H7 (cell line): ENCODE data around the gene PWWP2B. TPM values are rescaled to one million over a fixed set of nuclear protein-coding genes. Genes with fewer than 3 reads are reported as not detected.
A peak's percentile ranks its signal among the peaks of the same experiment; 100 is the strongest.

ENCODE experiments used
- DNase-seq: peaks from one replicate; pipeline ENCODE4 v3.0.0; 2012
- H3K27me3 ChIP-seq: 2 replicates; pipeline ENCODE4 v1.6.0; 2011; ENCODE audit warnings: mild to moderate bottlenecking, low read length; ENCODE audit not compliant: control insufficient read depth, insufficient read depth
- H3K36me3 ChIP-seq: replicated peaks from 2 replicates; pipeline ENCODE4 v1.5.1; 2011; ENCODE audit warnings: low read length; ENCODE audit not compliant: control insufficient read depth, insufficient read depth
- H3K4me3 ChIP-seq: 2 replicates; pipeline ENCODE4 v1.5.1; 2011; ENCODE audit warnings: low read depth, mild to moderate bottlenecking, control low read depth, low read length, moderate library complexity; ENCODE audit not compliant: insufficient read depth
- total RNA-seq: library from RNA; depleted of rRNA; stranded (reverse); fragments of >200 nt; shearing (Covaris generic); gene quantifications from 2 replicates; pipeline ENCODE4 v1.2.3, GENCODE V29; 2014

Gene PWWP2B
- total RNA-seq, 1 experiment from 2014 or later, result 15.3 TPM

DNA sequence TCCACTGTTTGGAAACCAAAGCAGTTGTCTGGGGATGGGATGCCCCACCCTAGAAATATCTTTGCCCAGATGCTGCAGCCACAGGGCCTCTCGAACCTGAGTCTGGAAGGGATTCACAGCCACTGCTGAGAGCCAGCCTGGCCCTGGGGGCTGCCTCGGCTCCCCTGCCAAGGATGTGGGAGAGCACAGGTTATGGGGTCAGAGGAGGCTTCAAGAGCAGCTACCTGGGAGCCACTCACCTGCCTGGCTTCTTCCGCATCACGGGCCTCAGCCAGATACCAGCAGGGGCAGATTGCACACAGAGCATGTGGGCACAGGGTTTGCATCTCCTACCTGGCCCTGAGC, 5.4 kb upstream of the PWWP2B start:
- peak; percentile 27 for DNase-seq
- Histone ChIP-seq H3K4me3 (no peak overlapping the region), H3K27me3 (no peaks in the 10 kb centered on the region; the same call in 1 of the 2 replicates), H3K36me3 (no peaks in the 10 kb centered on the region)

DNA sequence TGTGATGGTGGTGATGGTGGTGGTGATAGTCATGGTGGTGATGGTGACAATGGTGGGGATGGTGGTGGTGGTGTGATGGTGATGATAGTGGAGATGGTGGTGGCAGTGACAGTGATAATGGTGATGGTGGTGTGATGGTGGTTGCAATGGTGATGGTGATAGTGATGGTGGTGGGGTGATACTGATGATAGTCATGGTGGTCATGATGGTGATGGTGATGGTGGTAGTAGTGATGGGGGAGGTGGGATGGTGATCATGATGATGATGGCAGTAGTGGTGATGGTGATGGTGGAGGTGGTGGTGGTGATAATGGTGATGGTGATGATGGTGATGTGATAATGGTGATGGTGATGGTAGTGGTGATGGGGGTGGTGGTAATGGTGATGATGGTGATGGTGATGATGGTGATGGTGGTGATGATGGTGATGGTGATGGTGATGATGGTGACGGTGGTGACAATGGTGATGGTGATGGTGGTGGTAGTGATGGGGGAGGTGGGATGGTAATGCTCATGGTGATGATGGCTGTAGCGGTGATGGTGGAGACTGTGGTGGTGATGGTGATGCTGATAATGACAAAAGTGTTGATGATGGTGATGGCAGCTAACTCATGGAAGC, 4.7 kb upstream of the PWWP2B start:
- Histone ChIP-seq H3K36me3 (no peaks in the 10 kb centered on the region), H3K4me3 (no peak overlapping the region), H3K27me3 (no peaks in the 10 kb centered on the region; the same call in 1 of the 2 replicates)
- no peak for DNase-seq

DNA sequence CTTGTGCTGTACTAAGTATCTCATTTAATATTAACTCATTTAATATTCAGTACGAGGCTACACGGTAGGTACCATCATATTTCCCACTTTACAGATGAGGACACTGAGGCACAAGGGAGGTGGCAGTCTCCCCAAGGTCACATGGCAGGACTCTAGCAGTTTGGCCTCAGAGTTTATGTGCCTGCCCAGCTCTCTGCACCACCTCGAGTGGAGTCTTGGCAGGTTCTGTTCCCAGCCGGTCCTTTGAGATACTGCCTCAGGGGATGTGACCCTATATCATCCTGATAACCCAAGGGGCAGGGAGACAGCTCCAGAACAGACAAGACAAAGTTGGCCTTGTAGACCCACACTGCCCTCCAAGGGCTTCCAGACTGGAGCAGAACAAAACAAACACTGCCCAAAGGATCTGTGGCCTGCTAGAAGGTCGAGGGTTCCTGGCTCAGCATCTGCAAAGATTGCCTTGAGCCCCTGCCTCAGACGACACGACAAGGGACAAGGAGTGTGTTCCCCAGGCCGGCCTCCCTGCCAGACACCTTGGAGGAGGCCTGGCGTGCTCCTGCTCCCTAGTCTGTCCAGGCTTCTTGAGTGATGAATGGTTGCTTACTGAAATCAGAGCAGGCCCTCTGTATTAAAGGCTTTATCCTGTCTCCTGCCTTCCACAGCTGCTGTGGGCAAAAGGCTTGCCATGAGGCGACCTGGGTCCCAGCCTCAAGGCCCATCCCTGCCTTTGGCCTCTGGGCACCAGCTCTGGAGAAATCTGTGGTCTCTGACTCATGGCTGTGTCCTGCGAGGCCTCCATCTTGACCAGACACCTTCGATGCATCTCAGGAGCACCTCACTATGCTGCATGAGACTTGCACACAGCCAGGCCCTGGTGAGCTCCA, 3.9 kb upstream of the PWWP2B start:
- DNase-seq, result peak; percentile 16
- Histone ChIP-seq H3K36me3 (no peaks in the 10 kb centered on the region), H3K27me3 (peaks cover 4% of the 10 kb centered on the region), H3K4me3 (no peak overlapping the region)

DNA sequence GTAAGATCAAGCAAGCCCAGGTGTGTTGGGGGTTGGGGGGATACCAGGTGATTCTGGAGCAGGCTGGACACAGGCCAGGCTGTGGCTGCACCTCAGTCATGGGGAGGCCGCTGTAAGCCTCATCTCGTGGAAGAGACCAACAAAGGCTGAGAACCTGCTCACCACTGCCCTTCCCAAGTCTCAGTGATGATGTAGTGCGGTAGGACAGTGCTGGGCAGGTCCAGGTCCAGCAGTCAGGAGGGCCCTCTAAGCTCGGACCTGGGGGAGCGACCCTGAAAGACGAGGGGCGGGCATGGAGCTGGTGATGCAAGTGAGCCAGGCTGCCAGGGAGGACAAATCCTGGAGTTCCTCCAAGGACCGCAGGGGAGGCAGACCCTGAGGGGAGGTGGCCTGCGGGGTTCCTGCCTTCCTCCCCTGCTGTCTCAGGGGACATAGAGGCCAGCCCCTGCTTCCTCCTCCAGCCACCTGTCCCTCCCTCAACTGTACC, 3.3 kb upstream of the PWWP2B start:
- Histone ChIP-seq H3K27me3 (peaks cover 5% of the 10 kb centered on the region), H3K36me3 (no peaks in the 10 kb centered on the region), H3K4me3 (no peak overlapping the region)
- no peak for DNase-seq

DNA sequence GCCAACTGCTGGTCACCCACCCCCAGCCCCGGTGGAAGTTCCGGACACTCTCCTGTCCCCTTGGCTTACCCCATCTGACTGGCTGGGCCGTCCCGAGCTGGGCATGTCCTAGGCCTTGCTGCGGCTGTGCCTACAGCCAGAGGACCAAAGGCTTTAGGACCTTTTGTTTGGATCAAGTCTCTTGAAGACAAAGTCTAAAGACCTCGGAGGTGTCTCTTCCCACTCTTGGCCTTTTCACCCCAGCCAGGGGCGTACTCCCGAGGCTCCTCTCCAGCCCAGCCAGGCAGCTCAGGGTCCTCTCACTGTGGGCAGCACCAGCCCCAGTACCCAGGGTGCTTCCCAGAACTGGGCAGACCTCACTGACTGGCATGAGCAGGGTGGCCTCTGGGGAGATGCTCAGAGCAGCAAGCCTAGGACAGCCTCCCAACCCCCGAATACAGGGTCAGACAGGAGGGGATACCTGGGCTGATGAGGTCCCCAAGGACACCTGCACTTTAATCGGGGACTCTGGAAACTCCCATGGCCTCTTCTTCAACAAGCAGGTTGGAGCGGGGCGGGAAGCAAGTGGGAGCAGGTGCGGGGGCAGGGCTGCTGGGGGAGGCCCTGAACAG, 2.7 kb upstream of the PWWP2B start:
- Histone ChIP-seq H3K36me3 (no peaks in the 10 kb centered on the region), H3K27me3 (peaks cover 5% of the 10 kb centered on the region), H3K4me3 (no peak overlapping the region)
- DNase-seq, result no peak

DNA sequence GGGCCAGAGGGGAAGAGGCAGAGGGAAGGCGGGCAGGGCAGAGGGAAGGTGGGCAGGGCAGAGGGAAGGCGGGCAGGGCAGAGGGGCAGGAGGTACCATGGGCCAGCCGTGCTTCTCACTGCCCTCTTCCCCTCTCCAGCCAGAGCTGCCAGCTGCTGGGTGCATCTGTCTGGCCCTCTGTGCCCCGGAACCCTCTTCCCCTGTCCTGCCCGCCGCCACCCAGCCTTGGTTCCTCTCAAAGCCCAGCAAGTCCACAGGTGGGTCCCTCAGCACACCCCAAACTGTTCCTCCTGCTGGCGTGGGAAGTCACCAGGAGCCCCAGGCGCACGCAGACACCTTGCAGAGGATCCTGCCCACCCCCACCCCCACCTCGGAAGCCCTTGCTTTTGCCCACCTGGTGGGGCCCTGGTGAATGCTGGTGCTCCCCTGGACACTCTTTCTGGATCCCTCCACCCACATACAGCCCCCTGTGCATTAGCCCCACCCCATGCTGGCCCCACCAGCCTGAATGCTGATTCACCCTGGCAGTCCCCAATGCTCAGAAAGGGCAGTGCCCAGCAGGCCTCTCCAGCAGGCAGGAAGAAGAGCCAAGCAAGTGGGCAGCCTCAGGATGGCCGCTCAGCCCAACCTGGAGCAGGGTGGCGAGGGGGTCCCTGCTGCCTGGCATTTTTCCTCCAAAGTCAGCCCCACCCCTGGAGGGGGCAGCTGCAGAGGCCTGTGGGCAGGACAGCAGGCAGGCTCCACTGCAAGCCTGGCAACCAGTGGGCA, 1.9 kb upstream of the PWWP2B start:
- DNase-seq, result no peak
- H3K27me3 ChIP-seq, result peaks cover 5% of the 10 kb centered on the region
- no peak overlapping the region for H3K4me3 ChIP-seq
- no peaks in the 10 kb centered on the region for H3K36me3 ChIP-seq

DNA sequence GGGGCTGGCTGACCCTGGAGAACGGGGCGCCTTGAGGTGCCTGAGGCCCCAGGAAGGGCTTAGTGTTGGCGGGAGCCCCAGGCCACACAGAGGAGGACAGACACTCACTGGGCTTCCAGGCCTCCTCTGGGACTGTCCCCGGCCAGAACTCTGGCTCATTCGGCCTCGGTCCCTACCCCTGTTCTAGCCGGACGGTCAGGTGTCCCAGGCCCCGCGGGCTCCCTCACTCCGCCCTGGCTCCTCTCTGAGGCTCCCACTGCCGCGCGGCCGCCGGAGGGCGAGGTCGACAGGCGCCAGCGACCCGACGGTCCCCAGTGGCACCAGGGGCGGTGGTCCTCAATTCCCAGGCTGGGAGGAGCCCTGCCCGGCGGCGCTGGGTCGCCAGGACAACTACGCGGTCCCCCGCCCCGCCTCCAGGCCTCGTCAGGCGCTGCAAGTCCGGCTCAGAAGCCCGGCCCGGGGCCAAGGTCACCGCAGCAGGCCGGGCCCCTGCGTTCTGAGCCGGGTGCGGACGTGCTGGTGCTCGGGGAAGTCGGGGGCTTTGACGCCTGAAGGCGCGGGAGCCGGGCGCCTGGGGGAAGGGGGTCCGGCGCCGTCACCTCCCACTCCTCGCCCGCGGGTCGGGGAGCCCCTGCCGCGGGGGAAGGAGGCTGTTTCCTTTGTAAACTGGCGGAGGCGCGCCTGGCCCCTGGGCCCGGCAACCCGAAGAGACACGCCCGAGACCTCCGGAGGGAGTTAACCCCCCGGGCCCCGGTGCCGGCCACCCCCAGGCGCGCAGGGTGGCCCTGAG, 1.1 kb upstream of the PWWP2B start:
- peaks cover 5% of the 10 kb centered on the region for H3K27me3 ChIP-seq
- peak; percentile 92 for DNase-seq

DNA sequence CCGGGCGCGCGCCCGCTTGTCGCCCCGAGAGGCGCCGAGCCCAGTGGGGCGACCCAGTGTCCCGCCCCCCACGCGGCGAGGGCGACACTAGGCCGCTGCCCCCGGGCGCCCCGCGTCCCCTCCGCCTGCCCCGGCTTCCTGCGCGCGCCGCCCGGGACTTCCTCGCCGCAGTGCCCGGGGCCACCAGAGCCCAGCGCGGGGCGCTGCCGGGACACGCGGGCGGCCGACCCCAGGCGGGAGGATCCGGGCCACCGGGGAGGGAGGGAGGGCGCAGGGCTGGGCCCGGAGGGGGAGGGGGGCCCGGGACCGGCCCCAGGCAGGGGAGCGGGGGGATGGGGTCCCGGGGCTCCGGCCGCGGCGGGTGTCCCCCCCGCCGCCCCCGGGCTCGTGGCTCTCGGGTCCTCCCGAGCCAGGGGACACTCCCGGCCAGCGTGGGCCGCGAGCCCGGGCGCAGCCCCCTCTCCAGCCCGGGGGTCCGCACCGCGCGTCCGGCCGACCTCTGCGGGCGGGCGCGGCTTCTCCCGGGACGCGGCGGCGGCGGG, 435 bp upstream of the PWWP2B start:
- peak; percentile 95 for DNase-seq
- Histone ChIP-seq H3K36me3 (no peaks in the 10 kb centered on the region), H3K27me3 (peaks cover 5% of the 10 kb centered on the region), H3K4me3 (peak overlapping the region; percentile 43)

More for the DNA sequence above, 1.1 kb upstream of the PWWP2B start:
- Histone ChIP-seq H3K36me3 (no peaks in the 10 kb centered on the region), H3K4me3 (peak overlapping the region; percentile 43)

DNA sequence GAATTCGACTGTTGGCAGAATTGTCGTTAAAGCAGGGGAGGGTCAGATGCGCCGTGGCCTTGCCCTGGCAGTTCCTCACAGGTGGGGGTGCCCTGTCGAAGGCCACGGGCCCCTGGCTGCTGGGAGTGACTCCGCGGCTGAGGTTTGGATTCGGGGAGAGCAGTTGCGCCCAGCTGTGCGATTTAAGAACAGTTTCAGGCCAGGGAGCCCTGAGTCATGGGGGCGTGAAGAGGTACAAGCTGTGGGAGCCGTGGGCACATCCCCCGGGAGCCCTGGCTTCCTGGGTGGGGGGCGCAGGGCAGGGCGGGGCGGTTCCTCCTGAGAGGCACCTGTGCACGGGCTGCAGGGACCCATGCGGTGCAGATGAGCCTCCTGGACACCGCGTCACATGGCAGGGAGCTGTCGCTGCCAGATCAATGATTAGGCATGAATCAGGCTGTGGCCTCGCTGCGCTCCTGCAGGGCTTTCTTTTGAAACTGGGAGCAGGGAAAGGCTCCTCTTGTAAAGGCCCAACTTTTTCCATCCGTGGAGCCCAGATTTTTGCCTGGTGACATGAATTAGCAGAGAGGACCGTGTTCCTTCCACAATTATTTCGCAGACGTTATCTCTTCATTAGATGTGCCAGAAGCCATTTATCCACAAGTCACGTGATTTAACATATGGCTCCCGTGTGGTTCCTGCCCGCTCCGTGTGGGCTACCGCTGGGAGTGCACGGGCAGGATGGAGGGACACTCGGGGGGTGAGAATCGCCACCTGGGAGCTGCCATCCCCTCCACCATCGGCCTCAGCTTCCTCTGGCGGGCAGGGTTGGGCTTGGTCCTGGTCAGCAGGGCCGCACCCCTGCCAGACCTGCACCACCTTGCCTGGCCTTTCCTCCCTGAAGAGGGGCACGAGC, 918 bp downstream of the PWWP2B start:
- Histone ChIP-seq H3K4me3 (peak overlapping the region; percentile 61), H3K36me3 (no peaks in the 10 kb centered on the region), H3K27me3 (peaks cover 5% of the 10 kb centered on the region)
- peak; percentile 78 for DNase-seq

DNA sequence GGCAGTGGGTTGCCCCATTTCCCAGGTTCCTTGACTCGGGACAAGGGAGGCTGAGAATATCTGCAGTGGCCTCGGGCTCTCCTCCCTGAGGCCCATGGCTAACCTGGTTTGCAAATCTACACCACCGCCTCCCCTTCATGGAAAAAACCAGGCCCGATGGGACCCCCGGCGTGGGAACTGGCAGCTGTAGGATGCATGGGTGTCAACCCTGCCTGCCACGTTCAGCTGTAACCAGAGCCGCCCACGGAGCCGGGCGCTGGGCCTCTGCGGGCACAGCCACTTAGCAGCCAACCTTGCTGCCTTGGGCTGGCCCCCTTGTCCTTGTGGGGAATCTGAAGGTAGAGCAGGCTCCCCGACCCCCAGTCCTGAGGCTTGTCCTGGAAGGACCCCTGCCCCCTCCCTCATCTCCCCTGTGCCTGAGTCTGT, 1.6 kb downstream of the PWWP2B start:
- Histone ChIP-seq H3K27me3 (peaks cover 5% of the 10 kb centered on the region), H3K36me3 (no peaks in the 10 kb centered on the region), H3K4me3 (no peak overlapping the region)
- DNase-seq, result peak; percentile 53

DNA sequence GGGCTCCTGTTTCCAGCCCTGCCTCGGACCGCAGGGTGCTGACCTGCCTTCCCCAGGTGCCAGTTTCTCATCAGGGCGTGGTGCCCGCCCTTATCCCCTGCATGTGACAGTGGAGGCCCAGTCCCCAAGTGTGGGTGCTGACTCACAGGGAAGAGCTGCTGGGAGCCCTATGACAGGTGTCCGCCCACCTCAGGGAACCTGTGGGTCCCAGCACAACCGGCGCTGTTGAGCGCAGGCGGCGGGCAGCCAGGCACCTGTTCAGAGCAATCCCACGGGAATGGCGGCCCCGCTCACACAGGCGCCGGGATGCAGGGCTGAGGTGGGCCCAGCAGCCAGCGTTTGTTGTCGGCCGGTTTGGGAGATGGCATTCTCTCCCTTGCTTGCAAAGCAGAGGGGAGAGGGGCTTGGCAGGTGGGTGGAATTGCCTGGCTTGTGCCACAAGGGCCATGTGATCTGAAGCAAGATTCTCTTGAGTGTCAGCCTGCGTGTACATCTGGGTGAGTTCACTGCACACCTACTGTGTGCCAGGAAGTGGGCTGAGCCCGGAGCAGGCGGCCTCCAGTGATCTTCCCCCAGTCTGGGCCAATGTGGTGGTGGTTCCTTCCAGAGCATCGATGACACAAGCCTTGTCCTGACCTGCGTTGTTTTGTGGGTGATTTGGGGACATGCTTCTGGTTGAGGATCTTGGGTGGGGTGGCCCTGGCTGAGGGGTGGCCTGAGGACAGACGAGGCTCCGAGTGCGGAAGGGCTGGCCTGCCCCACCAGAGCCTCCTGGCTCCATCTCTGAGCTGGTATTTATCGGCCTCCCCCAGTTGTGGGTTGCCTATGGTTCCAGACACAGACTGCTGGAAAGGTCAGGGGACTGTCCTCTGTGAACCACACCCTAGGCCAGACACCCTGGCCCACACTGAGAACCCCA, 2.4 kb downstream of the PWWP2B start:
- DNase-seq, result peak; percentile 46
- peaks cover 5% of the 10 kb centered on the region for H3K27me3 ChIP-seq
- no peak overlapping the region for H3K4me3 ChIP-seq

DNA sequence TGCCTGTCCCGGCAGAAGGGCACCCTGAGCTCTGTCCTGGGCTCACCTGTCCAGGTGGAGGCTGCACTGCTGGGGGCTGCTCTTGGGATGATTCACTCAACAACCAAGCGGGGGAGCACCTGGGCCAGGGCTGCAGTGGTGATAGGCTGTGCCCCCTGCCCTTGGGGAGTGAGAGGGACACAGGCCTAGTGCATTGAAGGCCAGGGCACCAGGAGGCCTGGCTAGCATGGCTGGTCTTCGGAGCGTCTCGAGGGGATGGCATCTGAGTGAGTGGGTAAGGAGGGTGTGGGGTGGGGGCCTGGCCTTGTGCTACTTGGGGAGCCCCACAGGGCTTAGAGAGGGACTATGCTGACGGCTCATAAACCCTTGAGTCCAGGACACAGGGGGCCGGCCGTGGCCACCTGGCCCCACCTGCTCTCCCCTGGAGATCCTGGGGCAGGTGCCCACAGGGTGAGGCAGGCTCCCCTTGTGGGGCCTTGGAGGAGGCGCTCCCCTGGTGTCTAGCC, 3.1 kb downstream of the PWWP2B start:
- H3K36me3 ChIP-seq, result no peaks in the 10 kb centered on the region
- peak; percentile 80 for DNase-seq
- no peak overlapping the region for H3K4me3 ChIP-seq
- peaks cover 5% of the 10 kb centered on the region for H3K27me3 ChIP-seq

More for the DNA sequence above, 2.4 kb downstream of the PWWP2B start:
- H3K36me3 ChIP-seq, result no peaks in the 10 kb centered on the region
